K562 (cell line): ENCODE results near the gene PRRT1.
"Not testable (repeated sequence)": the region's sequence is repeated elsewhere in the genome, so short reads cannot be mapped to it uniquely, and the experiment has no call there.

ENCODE experiments used
- ESRRA ChIP-seq: fragments of 450-650 bp; IDR thresholded peaks from 2 replicates; pipeline ENCODE4 v1.6.1; 2014; ENCODE audit warnings: low read depth, mild to moderate bottlenecking, moderate library complexity, borderline replicate concordance
- NONO ChIP-seq, 2 experiments: fragments of 200-400 bp in 1 of 2; fragments of 450-650 bp in 1 of 2; formaldehyde crosslinking in 1 of 2; IDR thresholded peaks; 2 replicates each; pipeline ENCODE4 v1.6.1; 2017; ENCODE audit warnings: low read depth in 2 of 2, mild to moderate bottlenecking in 2 of 2, moderate library complexity in 2 of 2, low read length in 1 of 2
- SP1 ChIP-seq: sonication (generic); formaldehyde crosslinking; IDR thresholded peaks from 2 replicates; pipeline ENCODE4 v1.8.1; 2022; ENCODE audit warnings: mild to moderate bottlenecking, missing genetic modification reagents
- ZNF224 ChIP-seq: sonication (generic); formaldehyde crosslinking; IDR thresholded peaks from 2 replicates; pipeline ENCODE4 v1.8.0; 2022; ENCODE audit warnings: mild to moderate bottlenecking, missing genetic modification reagents
- TF ChIP-seq, protein P1 (sequence below), 3 experiments: IDR thresholded peaks in 2 of 3; conservative IDR thresholded peaks in 1 of 3; 2 replicates each; pipeline ENCODE4 v1.5.1; 2011 to 2012; ENCODE audit warnings: low read length in 3 of 3, mild to moderate bottlenecking in 3 of 3, control low read depth in 2 of 3, improper control_type of control experiment in 1 of 3, inconsistent platforms in 1 of 3, low read depth in 1 of 3, mixed read lengths in 1 of 3, moderate library complexity in 1 of 3; ENCODE audit not compliant: insufficient read depth in 2 of 3

DNA sequence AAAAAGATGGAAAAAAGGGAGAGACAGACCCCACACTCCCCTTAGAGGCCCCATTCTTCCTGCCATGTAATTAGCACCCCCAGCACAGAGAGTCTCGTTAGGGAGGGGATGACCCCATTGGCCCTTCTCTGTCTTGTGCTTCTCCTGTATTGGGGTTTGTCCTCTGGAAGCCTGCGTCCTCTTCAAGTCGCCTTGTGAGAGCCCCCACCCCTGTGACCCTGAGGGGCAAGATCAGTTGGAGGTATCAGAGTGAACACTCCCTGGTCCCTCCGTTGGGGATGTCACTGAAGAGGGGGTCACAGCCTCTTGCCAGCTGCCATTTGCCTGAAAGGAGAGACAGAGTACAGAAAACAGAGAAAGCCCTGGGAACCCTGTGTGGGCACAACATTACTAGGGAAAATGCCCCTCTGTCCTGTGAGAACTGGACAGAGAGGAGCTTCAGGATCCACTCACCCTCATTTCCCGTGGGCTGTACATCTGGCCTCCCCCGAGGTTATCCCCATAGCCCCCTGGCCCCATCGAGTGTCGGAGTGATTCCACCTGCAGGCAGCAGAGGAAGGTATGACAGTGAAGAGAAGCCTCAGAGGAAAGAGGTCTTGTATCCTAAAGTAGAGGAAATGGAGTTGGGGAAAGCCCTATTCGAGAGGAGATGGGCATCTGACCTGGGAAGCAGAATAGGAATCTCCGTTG, 34.6 kb upstream of the PRRT1 start:
- not testable (repeated sequence) for TF ChIP-seq ZNF224 (CRISPR knock-in tag); NONO (IDR thresholded peaks at IDR 0.05; ENCODE audit: low read depth in 2 of 2, low read length in 1 of 2); ESRRA; SP1 (CRISPR knock-in tag)
- TF ChIP-seq, protein P1, sequence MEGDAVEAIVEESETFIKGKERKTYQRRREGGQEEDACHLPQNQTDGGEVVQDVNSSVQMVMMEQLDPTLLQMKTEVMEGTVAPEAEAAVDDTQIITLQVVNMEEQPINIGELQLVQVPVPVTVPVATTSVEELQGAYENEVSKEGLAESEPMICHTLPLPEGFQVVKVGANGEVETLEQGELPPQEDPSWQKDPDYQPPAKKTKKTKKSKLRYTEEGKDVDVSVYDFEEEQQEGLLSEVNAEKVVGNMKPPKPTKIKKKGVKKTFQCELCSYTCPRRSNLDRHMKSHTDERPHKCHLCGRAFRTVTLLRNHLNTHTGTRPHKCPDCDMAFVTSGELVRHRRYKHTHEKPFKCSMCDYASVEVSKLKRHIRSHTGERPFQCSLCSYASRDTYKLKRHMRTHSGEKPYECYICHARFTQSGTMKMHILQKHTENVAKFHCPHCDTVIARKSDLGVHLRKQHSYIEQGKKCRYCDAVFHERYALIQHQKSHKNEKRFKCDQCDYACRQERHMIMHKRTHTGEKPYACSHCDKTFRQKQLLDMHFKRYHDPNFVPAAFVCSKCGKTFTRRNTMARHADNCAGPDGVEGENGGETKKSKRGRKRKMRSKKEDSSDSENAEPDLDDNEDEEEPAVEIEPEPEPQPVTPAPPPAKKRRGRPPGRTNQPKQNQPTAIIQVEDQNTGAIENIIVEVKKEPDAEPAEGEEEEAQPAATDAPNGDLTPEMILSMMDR (IDR thresholded peaks at IDR 0.05 in 2 of 3, conservative IDR thresholded peaks at IDR 0.05 in 1 of 3; ENCODE audit: insufficient read depth in 2 of 3, low read depth in 1 of 3, low read length in 3 of 3), result not testable (repeated sequence)
